HEK293T (cell line): Measurements from ENCODE around the gene MED10.

Experiments used
- ARNT ChIP-seq: fragments of 450-650 bp; IDR thresholded peaks from 2 replicates; pipeline ENCODE4 v1.6.1; 2017; ENCODE audit warnings: mild to moderate bottlenecking
- BHLHE40 ChIP-seq: fragments of 450-650 bp; IDR thresholded peaks from 2 replicates; pipeline ENCODE4 v1.6.1; 2016; ENCODE audit warnings: mild to moderate bottlenecking, moderate library complexity, borderline replicate concordance
- FOXA1 ChIP-seq: fragments of 450-650 bp; IDR thresholded peaks from 2 replicates; pipeline ENCODE4 v1.6.1; 2016; ENCODE audit warnings: mild to moderate bottlenecking
- FOXK2 ChIP-seq: fragments of 450-650 bp; IDR thresholded peaks from 2 replicates; pipeline ENCODE4 v1.6.1; 2016; ENCODE audit warnings: mild to moderate bottlenecking
- FOXM1 ChIP-seq: fragments of 450-650 bp; IDR thresholded peaks from 2 replicates; pipeline ENCODE4 v1.6.1; 2017; ENCODE audit warnings: mild to moderate bottlenecking, borderline replicate concordance
- HDGF ChIP-seq: fragments of 450-650 bp; IDR thresholded peaks from 2 replicates; pipeline ENCODE4 v1.6.1; 2017; ENCODE audit warnings: antibody characterized with exemption, borderline replicate concordance
- SP1 ChIP-seq: fragments of 450-650 bp; IDR thresholded peaks from 2 replicates; pipeline ENCODE4 v1.6.1; 2017
- SUZ12 ChIP-seq: fragments of 450-650 bp; IDR thresholded peaks from 2 replicates; pipeline ENCODE4 v1.6.1; 2016; ENCODE audit warnings: mild to moderate bottlenecking
- TARDBP ChIP-seq: fragments of 450-650 bp; IDR thresholded peaks from 2 replicates; pipeline ENCODE4 v1.6.1; 2016
- ZNF384 ChIP-seq: fragments of 450-650 bp; IDR thresholded peaks from 2 replicates; pipeline ENCODE4 v1.6.1; 2016

DNA sequence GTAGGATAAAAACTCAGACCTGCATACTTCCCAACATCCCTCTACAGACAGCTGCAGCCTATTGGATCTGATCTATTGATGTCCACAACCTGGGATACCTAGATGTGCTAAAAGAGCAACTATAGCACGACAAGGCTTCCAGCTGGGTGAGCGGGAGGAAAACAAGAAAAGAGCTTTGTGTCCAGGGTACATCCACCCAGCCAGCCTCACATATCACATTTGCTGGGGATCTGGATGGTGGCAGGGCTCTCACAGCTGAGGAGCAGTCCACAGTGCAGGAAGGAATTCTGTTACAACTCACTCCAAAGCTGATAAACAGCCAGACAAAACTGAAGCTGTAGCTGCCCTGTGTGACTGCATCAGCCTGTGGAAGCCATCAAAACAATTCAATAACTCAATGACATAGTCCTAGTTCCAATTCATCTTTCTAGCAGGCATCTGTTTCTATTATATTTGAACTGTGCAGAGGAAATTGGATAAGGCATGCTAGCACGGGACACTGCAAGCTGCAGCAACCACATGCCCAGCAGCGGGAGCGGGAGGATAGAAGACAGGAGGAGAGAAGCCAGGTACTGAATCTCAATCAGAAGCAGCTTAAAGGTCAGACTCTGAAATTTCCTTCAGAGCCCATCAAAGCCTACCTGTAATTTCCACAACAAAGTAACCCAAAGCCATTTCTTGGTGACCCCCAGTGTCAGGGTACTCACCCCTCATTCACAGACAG is 45.0 kb downstream of the MED10 start:
- no peak for TF ChIP-seq FOXM1
- TF ChIP-seq FOXA1 = no peak
- TF ChIP-seq ZNF384 = no peak
- TF ChIP-seq TARDBP = no peak
- TF ChIP-seq BHLHE40 = no peak
- no peak for TF ChIP-seq SP1
- TF ChIP-seq SUZ12 = no peak
- no peak for TF ChIP-seq FOXK2
- no peak for TF ChIP-seq ARNT
- no peak for TF ChIP-seq HDGF
